ENCODE measurements around the gene RREB1. TPM values are rescaled to one million over a fixed set of nuclear protein-coding genes. Genes with fewer than 3 reads are reported as not detected.

RREB1 gene
- total RNA-seq, 1 donor from 2014 or later = 57.6 TPM

DNA sequence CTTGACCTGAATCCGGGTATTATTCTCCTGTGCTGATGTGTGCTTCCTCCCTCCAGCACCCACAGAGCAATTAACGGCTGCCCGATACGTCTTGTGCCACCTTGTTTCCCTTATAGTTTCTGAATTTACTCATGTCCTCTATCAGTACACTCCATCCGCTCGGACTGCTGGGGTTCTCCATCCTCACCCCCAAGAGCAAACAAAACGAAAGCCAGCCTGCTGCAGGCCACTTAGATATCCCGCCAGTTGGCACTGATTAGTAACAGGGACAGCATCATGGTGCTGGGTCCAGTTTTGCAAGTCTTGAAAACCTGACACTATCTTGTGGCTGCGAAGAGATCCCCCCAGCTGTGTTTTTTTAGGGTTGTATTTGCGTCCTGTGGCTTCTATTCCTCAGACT lies 133.4 kb downstream of the RREB1 start:
- H3K9me3 Mint-ChIP-seq (ENCODE audit: unreplicated experiment) = no peaks in the 10 kb centered on the region
- TF ChIP-seq, protein P1, sequence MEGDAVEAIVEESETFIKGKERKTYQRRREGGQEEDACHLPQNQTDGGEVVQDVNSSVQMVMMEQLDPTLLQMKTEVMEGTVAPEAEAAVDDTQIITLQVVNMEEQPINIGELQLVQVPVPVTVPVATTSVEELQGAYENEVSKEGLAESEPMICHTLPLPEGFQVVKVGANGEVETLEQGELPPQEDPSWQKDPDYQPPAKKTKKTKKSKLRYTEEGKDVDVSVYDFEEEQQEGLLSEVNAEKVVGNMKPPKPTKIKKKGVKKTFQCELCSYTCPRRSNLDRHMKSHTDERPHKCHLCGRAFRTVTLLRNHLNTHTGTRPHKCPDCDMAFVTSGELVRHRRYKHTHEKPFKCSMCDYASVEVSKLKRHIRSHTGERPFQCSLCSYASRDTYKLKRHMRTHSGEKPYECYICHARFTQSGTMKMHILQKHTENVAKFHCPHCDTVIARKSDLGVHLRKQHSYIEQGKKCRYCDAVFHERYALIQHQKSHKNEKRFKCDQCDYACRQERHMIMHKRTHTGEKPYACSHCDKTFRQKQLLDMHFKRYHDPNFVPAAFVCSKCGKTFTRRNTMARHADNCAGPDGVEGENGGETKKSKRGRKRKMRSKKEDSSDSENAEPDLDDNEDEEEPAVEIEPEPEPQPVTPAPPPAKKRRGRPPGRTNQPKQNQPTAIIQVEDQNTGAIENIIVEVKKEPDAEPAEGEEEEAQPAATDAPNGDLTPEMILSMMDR (IDR thresholded peaks at IDR 0.05; ENCODE audit: unreplicated experiment) = no peak
- peaks cover 13% of the 10 kb centered on the region for H3K4me1 Mint-ChIP-seq (ENCODE audit: unreplicated experiment)
- no peak overlapping the region for H3K27ac Mint-ChIP-seq (ENCODE audit: unreplicated experiment)
- peaks cover 14% of the 10 kb centered on the region for H3K36me3 Mint-ChIP-seq (ENCODE audit: low read depth, unreplicated experiment)
- H3K4me3 Mint-ChIP-seq (ENCODE audit: unreplicated experiment) = no peak overlapping the region
- DNase-seq (ENCODE audit: low spot score) = no peak
- peaks cover 4% of the 10 kb centered on the region for H3K27me3 Mint-ChIP-seq (ENCODE audit: unreplicated experiment)

GRCh38 chr6:7241709-7242645 lies 134.2 kb downstream of the RREB1 start:
- TF ChIP-seq, protein P1 (IDR thresholded peaks at IDR 0.05; ENCODE audit: unreplicated experiment) = no peak
- peaks cover 14% of the 10 kb centered on the region for H3K36me3 Mint-ChIP-seq (ENCODE audit: low read depth, unreplicated experiment)
- peaks cover 13% of the 10 kb centered on the region for H3K4me1 Mint-ChIP-seq (ENCODE audit: unreplicated experiment)
- H3K9me3 Mint-ChIP-seq (ENCODE audit: unreplicated experiment) = no peaks in the 10 kb centered on the region
- H3K4me3 Mint-ChIP-seq (ENCODE audit: unreplicated experiment) = no peak overlapping the region
- no peak for DNase-seq (ENCODE audit: low spot score)
- peaks cover 4% of the 10 kb centered on the region for H3K27me3 Mint-ChIP-seq (ENCODE audit: unreplicated experiment)
- H3K27ac Mint-ChIP-seq (ENCODE audit: unreplicated experiment) = peak overlapping the region; percentile 4

DNA sequence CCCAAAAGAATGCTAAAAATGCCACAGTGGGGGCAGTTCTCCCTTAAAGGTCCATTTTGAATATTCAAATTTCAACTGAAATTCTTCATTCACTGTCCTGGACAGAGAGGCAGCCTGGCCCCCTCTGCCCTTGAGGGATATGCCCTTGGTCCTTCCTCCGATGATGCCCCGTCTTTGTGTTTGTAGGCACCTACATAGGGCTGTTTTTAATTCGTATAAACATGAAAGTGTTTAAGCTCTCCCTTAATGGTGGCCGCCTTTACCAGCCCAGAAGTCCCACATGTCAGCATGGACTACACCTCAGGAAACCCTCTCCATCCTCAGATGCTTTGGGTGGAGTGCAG lies 135.0 kb downstream of the RREB1 start:
- Mint-ChIP-seq H3K9me3 (ENCODE audit: unreplicated experiment) (no peaks in the 10 kb centered on the region), H3K36me3 (ENCODE audit: low read depth, unreplicated experiment) (peaks cover 14% of the 10 kb centered on the region), H3K4me1 (ENCODE audit: unreplicated experiment) (peaks cover 13% of the 10 kb centered on the region), H3K4me3 (ENCODE audit: unreplicated experiment) (no peak overlapping the region), H3K27ac (ENCODE audit: unreplicated experiment) (no peak overlapping the region), H3K27me3 (ENCODE audit: unreplicated experiment) (peaks cover 4% of the 10 kb centered on the region)
- DNase-seq (ENCODE audit: low spot score) = no peak
- TF ChIP-seq, protein P1 (IDR thresholded peaks at IDR 0.05; ENCODE audit: unreplicated experiment) = no peak

DNA sequence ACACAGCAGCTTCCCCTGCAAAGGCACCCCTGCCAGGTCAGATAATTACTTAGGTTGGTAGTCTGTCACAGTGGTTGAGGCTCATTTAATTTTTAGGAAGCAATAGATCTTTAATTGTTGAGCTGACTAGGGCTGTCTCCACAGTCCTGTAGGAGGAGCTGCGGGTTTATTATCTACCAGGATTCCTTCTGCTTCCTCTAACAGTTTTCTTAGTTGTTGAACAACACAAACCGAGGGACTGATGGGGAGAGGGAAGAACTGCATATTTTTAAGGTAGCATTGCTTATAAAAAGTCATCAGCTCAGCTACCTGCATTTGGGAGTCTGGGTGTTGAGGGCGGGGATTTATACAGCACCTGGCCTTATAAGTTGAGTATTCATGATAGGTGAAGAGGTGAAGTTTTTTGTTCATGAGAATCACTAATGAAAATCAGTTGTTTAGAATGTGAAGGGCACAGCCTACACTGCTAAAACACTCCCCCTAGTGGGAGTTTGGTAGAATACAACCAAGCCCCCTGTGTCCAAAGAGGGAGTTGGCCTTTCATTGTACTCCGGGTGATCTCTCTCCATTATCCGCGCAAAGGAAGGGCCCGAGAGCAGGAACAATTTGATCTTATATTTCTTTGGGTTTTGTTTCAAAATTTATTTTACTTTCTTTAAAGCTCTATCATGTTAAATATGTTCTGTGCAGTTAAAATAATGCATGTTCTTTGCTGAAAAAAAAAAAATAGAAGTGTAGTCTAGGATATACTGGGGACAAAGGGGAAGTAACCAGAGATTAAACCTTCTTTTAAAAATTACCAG lies 135.6 kb downstream of the RREB1 start:
- no peak overlapping the region for H3K4me3 Mint-ChIP-seq (ENCODE audit: unreplicated experiment)
- H3K4me1 Mint-ChIP-seq (ENCODE audit: unreplicated experiment) = peaks cover 13% of the 10 kb centered on the region
- TF ChIP-seq, protein P1 (IDR thresholded peaks at IDR 0.05; ENCODE audit: unreplicated experiment) = peak; percentile 90
- H3K36me3 Mint-ChIP-seq (ENCODE audit: low read depth, unreplicated experiment) = peaks cover 14% of the 10 kb centered on the region
- no peaks in the 10 kb centered on the region for H3K9me3 Mint-ChIP-seq (ENCODE audit: unreplicated experiment)
- H3K27ac Mint-ChIP-seq (ENCODE audit: unreplicated experiment) = peak overlapping the region; percentile 82
- peak; percentile 71 for DNase-seq (ENCODE audit: low spot score)
- peaks cover 4% of the 10 kb centered on the region for H3K27me3 Mint-ChIP-seq (ENCODE audit: unreplicated experiment)

Measured in endothelial cell (in vitro differentiated cells).